Measurements from ENCODE around the gene DAG1.

GRCh38 chr3:49461443-49462171, 8.5 kb upstream of the DAG1 start:
- TF ChIP-seq, protein P1, sequence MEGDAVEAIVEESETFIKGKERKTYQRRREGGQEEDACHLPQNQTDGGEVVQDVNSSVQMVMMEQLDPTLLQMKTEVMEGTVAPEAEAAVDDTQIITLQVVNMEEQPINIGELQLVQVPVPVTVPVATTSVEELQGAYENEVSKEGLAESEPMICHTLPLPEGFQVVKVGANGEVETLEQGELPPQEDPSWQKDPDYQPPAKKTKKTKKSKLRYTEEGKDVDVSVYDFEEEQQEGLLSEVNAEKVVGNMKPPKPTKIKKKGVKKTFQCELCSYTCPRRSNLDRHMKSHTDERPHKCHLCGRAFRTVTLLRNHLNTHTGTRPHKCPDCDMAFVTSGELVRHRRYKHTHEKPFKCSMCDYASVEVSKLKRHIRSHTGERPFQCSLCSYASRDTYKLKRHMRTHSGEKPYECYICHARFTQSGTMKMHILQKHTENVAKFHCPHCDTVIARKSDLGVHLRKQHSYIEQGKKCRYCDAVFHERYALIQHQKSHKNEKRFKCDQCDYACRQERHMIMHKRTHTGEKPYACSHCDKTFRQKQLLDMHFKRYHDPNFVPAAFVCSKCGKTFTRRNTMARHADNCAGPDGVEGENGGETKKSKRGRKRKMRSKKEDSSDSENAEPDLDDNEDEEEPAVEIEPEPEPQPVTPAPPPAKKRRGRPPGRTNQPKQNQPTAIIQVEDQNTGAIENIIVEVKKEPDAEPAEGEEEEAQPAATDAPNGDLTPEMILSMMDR (IDR thresholded peaks at IDR 0.05; ENCODE audit: insufficient read depth, low read length): no peak
- TF ChIP-seq GABPA (IDR thresholded peaks at IDR 0.05; ENCODE audit: low read depth): no peak
- no peak for TF ChIP-seq POLR2AphosphoS5 (IDR thresholded peaks at IDR 0.05; ENCODE audit: low read depth)
